Neural cell (in vitro differentiated cells): ENCODE measurements around the gene PLCB1. TPM values are rescaled to one million over a fixed set of nuclear protein-coding genes. Genes with fewer than 3 reads are reported as not detected.

Experiments used
- H2AFZ ChIP-seq: fragments of 200-600, 300-800 bp; sonication (generic), shearing (Covaris generic); 2 replicates; pipeline ENCODE4 v1.6.0; 2014; ENCODE audit warnings: low read depth, mild to moderate bottlenecking, antibody characterized with exemption, low read length, moderate library complexity
- H3F3A ChIP-seq: fragments of 200-600 bp; shearing (Covaris generic); 2 replicates; pipeline ENCODE4 v1.6.1; 2016; ENCODE audit warnings: mild to moderate bottlenecking, moderate library complexity, mixed read lengths, antibody characterized with exemption, low read length; ENCODE audit not compliant: insufficient read depth, poor library complexity, severe bottlenecking
- H3K27ac ChIP-seq: fragments of 200-600, 300-800 bp; sonication (generic), shearing (Covaris generic); 2 replicates; pipeline ENCODE4 v1.5.1; 2014; ENCODE audit warnings: mild to moderate bottlenecking, low read length, moderate library complexity
- H3K27me3 ChIP-seq: fragments of 300-800, 200-600 bp; sonication (generic), shearing (Covaris generic); 2 replicates; pipeline ENCODE4 v1.6.0; 2014; ENCODE audit warnings: mild to moderate bottlenecking, low read depth, low read length, moderate library complexity; ENCODE audit not compliant: insufficient read depth
- H3K36me3 ChIP-seq: fragments of 300-800, 200-600 bp; sonication (generic), shearing (Covaris generic); 2 replicates; pipeline ENCODE4 v1.5.1; 2014; ENCODE audit warnings: mild to moderate bottlenecking, antibody characterized with exemption, low read length, moderate library complexity; ENCODE audit not compliant: insufficient read depth
- H3K4me2 ChIP-seq: fragments of 300-800, 200-600 bp; sonication (generic), shearing (Covaris generic); 2 replicates; pipeline ENCODE4 v1.6.0; 2014; ENCODE audit warnings: mild to moderate bottlenecking, low read length
- H3K4me3 ChIP-seq: fragments of 300-800, 200-600 bp; sonication (generic), shearing (Covaris generic); 2 replicates; pipeline ENCODE4 v1.5.1; 2014; ENCODE audit warnings: mild to moderate bottlenecking, low read length, moderate library complexity
- H3K79me2 ChIP-seq: fragments of 200-600 bp; shearing (Covaris generic); replicated peaks from 2 replicates; pipeline ENCODE4 v1.6.0; 2014; ENCODE audit warnings: mild to moderate bottlenecking, low read length, moderate library complexity; ENCODE audit not compliant: insufficient read depth
- H3K9ac ChIP-seq: fragments of 300-800, 200-600 bp; sonication (generic), shearing (Covaris generic); 2 replicates; pipeline ENCODE4 v1.6.1; 2016; ENCODE audit warnings: mild to moderate bottlenecking, low read length, mixed read lengths
- H3K9me2 ChIP-seq: fragments of 200-600 bp; shearing (Covaris generic); 2 replicates; pipeline ENCODE4 v1.6.1; 2016; ENCODE audit warnings: mild to moderate bottlenecking, low read length, mixed read lengths; ENCODE audit not compliant: insufficient read depth
- H3K9me3 ChIP-seq: fragments of 200-600, 300-800 bp; sonication (generic), shearing (Covaris generic); 2 replicates; pipeline ENCODE4 v1.6.1; 2016; ENCODE audit warnings: mild to moderate bottlenecking, mixed run types, low read length, moderate library complexity, mixed read lengths
- H4K20me1 ChIP-seq: fragments of 200-600 bp; shearing (Covaris generic); 2 replicates; pipeline ENCODE4 v1.6.1; 2016; ENCODE audit warnings: mild to moderate bottlenecking, mixed run types; ENCODE audit not compliant: insufficient read depth
- CTCF ChIP-seq: fragments of 450-650 bp; IDR thresholded peaks from 2 replicates; pipeline ENCODE4 v1.5.1; 2014; ENCODE audit warnings: antibody characterized with exemption, mild to moderate bottlenecking, moderate library complexity; ENCODE audit not compliant: poor library complexity, severe bottlenecking
- EP300 ChIP-seq: fragments of 450-650 bp; conservative IDR thresholded peaks from 2 replicates; pipeline ENCODE4 v1.6.1; 2014; ENCODE audit warnings: antibody characterized with exemption, mild to moderate bottlenecking, moderate library complexity; ENCODE audit not compliant: poor library complexity, severe bottlenecking
- EZH2 ChIP-seq: fragments of 200-600, 300-800 bp; shearing (Covaris generic), sonication (generic); IDR thresholded peaks from 2 replicates; pipeline ENCODE4 v1.6.1; 2014; ENCODE audit warnings: antibody characterized with exemption, low read length, borderline replicate concordance, mild to moderate bottlenecking; ENCODE audit not compliant: insufficient read depth, poor library complexity, severe bottlenecking
- MXI1 ChIP-seq: fragments of 450-650 bp; conservative IDR thresholded peaks from 2 replicates; pipeline ENCODE4 v1.6.1; 2014; ENCODE audit warnings: antibody characterized with exemption, mild to moderate bottlenecking; ENCODE audit not compliant: poor library complexity, severe bottlenecking
- POLR2AphosphoS5 ChIP-seq: IDR thresholded peaks from 2 replicates; pipeline ENCODE4 v1.6.1; 2012
- RAD21 ChIP-seq: fragments of 450-650 bp; conservative IDR thresholded peaks from 2 replicates; pipeline ENCODE4 v1.6.1; 2014; ENCODE audit warnings: antibody characterized with exemption, mild to moderate bottlenecking, moderate library complexity
- REST ChIP-seq: IDR thresholded peaks from 2 replicates; pipeline ENCODE4 v1.6.1; 2012; ENCODE audit warnings: borderline replicate concordance
- SMC3 ChIP-seq: fragments of 450-650 bp; conservative IDR thresholded peaks from 2 replicates; pipeline ENCODE4 v1.6.1; 2014; ENCODE audit warnings: antibody characterized with exemption, mild to moderate bottlenecking, moderate library complexity; ENCODE audit not compliant: poor library complexity
- TAF1 ChIP-seq: IDR thresholded peaks from 2 replicates; pipeline ENCODE4 v1.6.1; 2012; ENCODE audit warnings: low read depth
- polyA plus RNA-seq: library from polyadenylated mRNA; depleted of rRNA; stranded (reverse); fragments of >200 nt; gene quantifications from 2 replicates; pipeline ENCODE4 v1.2.3, GENCODE V29; 2014

Gene PLCB1
- polyA plus RNA-seq, 1 donor from 2014 or later: 11.4 TPM

GRCh38 chr20:8652396-8652795 lies 520.3 kb downstream of the PLCB1 start:
- Histone ChIP-seq H3K27me3 (no peaks in the 10 kb centered on the region), H3K4me3 (no peak overlapping the region), H3K36me3 (no peaks in the 10 kb centered on the region), H3K9ac (no peak overlapping the region), H3K4me2 (no peak overlapping the region), H2AFZ (no peak overlapping the region), H3K9me3 (no peaks in the 10 kb centered on the region), H4K20me1 (no peaks in the 10 kb centered on the region), H3F3A (no peaks in the 10 kb centered on the region), H3K9me2 (no peaks in the 10 kb centered on the region), H3K79me2 (no peaks in the 10 kb centered on the region), H3K27ac (no peak overlapping the region)
- TF ChIP-seq REST: no peak
- no peak for TF ChIP-seq EP300
- TF ChIP-seq TAF1: no peak
- TF ChIP-seq RAD21: no peak
- no peak for TF ChIP-seq POLR2AphosphoS5
- TF ChIP-seq CTCF: no peak
- TF ChIP-seq SMC3: no peak
- TF ChIP-seq MXI1: no peak
- no peak for TF ChIP-seq EZH2

- no peaks in the 10 kb centered on the region for H3F3A ChIP-seq
- no peaks in the 10 kb centered on the region for H3K36me3 ChIP-seq
- H3K9me2 ChIP-seq: no peaks in the 10 kb centered on the region
- H3K4me2 ChIP-seq: no peak overlapping the region
- no peaks in the 10 kb centered on the region for H4K20me1 ChIP-seq
- no peaks in the 10 kb centered on the region for H3K79me2 ChIP-seq
- H3K27ac ChIP-seq: no peak overlapping the region
- H3K9ac ChIP-seq: no peak overlapping the region
- no peak overlapping the region for H2AFZ ChIP-seq
- no peak overlapping the region for H3K4me3 ChIP-seq
- TF ChIP-seq MXI1 (no peak), POLR2AphosphoS5 (no peak), EZH2 (no peak), EP300 (no peak), SMC3 (no peak), TAF1 (no peak), CTCF (no peak), REST (no peak), RAD21 (no peak)
- H3K9me3 ChIP-seq: no peaks in the 10 kb centered on the region
- H3K27me3 ChIP-seq: no peaks in the 10 kb centered on the region
Measured at GRCh38 chr20:8654486-8654885, 522.4 kb downstream of the PLCB1 start.
